ENCODE data around the gene TEX48. TPM values are rescaled to one million over a fixed set of nuclear protein-coding genes. Genes with fewer than 3 reads are reported as not detected.

Gene TEX48
- total and polyA plus RNA-seq, 2 donors (not counting 1 experiment from before 2014, with no cell fraction given), result not detected

- Histone ChIP-seq H3K79me2 (ENCODE audit: control insufficient read depth, insufficient read depth, low read length) (no peaks in the 10 kb centered on the region), H2AFZ (ENCODE audit: insufficient read depth, low read depth, low read length, poor library complexity, severe bottlenecking) (no peak overlapping the region), H3K27me3 (replicated peaks in 1 of 4; ENCODE audit: control extremely low read depth in 1 of 4, control insufficient read depth in 3 of 4, insufficient read depth in 4 of 4, low read length in 3 of 4) (peaks cover 0 to 15% (median 8%) of the 10 kb centered on the region in 4 experiments), H3K4me2 (replicated peaks; ENCODE audit: low read depth, low read length, poor library complexity, severe bottlenecking) (no peak overlapping the region), H4K20me1 (ENCODE audit: control insufficient read depth, insufficient read depth, low read length, poor library complexity, severe bottlenecking) (no peaks in the 10 kb centered on the region), H3K27ac (ENCODE audit: low read length in 2 of 2) (no peak overlapping the region), H3K4me3 (ENCODE audit: control extremely low read depth in 1 of 5, extremely low read depth in 1 of 5, insufficient read depth in 1 of 5, low read depth in 2 of 5, low read length in 4 of 5) (no peak overlapping the region), H3K9me3 (ENCODE audit: control extremely low read depth in 1 of 3, control insufficient read depth in 2 of 3, insufficient read depth in 1 of 3, low read length in 2 of 3) (no peaks in the 10 kb centered on the region), H3K9ac (ENCODE audit: low read length) (no peak overlapping the region), H3K36me3 (replicated peaks in 1 of 2; ENCODE audit: control extremely low read depth in 1 of 2, control insufficient read depth in 1 of 2, extremely low read depth in 1 of 2, insufficient read depth in 2 of 2, low read length in 1 of 2) (no peaks in the 10 kb centered on the region), H3K4me1 (ENCODE audit: control insufficient read depth in 2 of 2, insufficient read depth in 2 of 2, low read length in 2 of 2) (peaks cover 0 to 3% of the 10 kb centered on the region in 2 donors)
- POLR2A ChIA-PET, result no interaction called here
- H3K9me3 Mint-ChIP-seq (ENCODE audit: insufficient read depth), result no peaks in the 10 kb centered on the region
- CTCF ChIA-PET, result interaction anchor here (0.6 to 9.1 kb wide), 4 partner anchors 71 to 339 kb away, joined by 3 to 86 read pairs (median 4); no protein-coding TSS in a partner anchor
- H3K4me1 Mint-ChIP-seq, result peaks cover 2% of the 10 kb centered on the region
- H3K4me3 Mint-ChIP-seq, result no peak overlapping the region
- TF ChIP-seq CTCF (IDR thresholded peaks at IDR 0.05) (no peak), EZH2 (IDR thresholded peaks at IDR 0.05; ENCODE audit: borderline replicate concordance, insufficient read depth, low read depth, low read length, poor library complexity, severe bottlenecking) (no peak)
- no peak overlapping the region for H3K27ac Mint-ChIP-seq
- H3K27me3 Mint-ChIP-seq, result peaks cover 67% of the 10 kb centered on the region
- ATAC-seq (ENCODE audit: low read depth), result no peak
- intact Hi-C loops (cut with micrococcal nuclease), result no loop called here
- no CpG with 5 or more reads among the region's 4 CpGs for WGBS (ENCODE audit: insufficient coverage)
- DNase-seq, result no peak
These were observed 5.1 kb downstream of the TEX48 start for GRCh38 chr9:114676901-114677300.

DNA sequence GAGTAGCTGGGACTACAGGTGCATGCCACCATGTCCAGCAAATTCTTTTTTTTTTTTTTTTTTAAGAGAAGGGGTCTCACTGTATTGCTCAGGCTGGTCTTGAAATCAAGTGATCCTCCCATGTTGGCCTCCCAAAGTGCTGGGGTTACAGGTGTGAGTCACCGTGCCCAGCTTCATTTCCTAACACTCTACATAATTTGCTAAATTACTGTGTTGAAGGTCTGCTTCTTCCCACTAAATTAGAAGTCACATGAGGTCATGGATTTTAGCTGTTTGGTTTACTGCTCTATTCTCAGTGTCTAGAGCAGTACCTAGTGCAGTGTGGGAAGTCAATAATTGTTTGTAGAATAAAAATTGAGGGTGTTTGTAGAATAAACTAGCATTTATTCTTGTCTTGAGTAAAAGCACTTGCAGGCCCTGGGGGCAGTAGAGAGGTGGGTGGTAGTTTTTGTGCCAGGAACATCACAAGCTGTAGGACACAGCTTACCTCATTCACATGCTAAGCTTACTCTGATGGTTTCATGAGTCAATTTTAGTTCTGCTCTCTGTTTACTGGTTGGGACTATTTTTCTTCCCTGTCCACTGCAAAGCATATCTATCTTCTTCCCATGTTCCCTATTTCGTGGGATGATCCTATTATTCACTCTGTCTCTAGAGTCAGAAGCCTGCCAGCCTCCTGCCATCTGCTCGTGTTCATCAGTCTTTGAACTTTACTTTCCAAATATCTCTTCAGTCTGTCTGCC, 7.0 kb downstream of the TEX48 start:
- DNase-seq (no peak), ATAC-seq (ENCODE audit: low read depth) (no peak)
- Mint-ChIP-seq H3K9me3 (ENCODE audit: insufficient read depth) (no peaks in the 10 kb centered on the region), H3K27me3 (peaks cover 64% of the 10 kb centered on the region), H3K27ac (no peak overlapping the region), H3K4me1 (no peaks in the 10 kb centered on the region), H3K4me3 (no peak overlapping the region)
- H3K27ac ChIP-seq (ENCODE audit: low read length in 2 of 2), result no peak overlapping the region
- 87% methylated on average over 2 of the region's 3 CpGs for WGBS (ENCODE audit: insufficient coverage)
- intact Hi-C loops (cut with micrococcal nuclease), result no loop called here
- ChIA-PET CTCF (interaction anchor here (1.0 to 9.1 kb wide), 6 partner anchors 13 to 384 kb away, joined by 3 to 86 read pairs (median 3); no protein-coding TSS in a partner anchor), POLR2A (no interaction called here)
- H4K20me1 ChIP-seq (ENCODE audit: control insufficient read depth, insufficient read depth, low read length, poor library complexity, severe bottlenecking), result no peaks in the 10 kb centered on the region
- no peak overlapping the region for H3K4me3 ChIP-seq (ENCODE audit: control extremely low read depth in 1 of 5, extremely low read depth in 1 of 5, insufficient read depth in 1 of 5, low read depth in 2 of 5, low read length in 4 of 5)
- peaks cover 0 to 7% (median 3%) of the 10 kb centered on the region in 4 experiments for H3K27me3 ChIP-seq (replicated peaks in 1 of 4; ENCODE audit: control extremely low read depth in 1 of 4, control insufficient read depth in 3 of 4, insufficient read depth in 4 of 4, low read length in 3 of 4)
- no peak overlapping the region for H3K4me2 ChIP-seq (replicated peaks; ENCODE audit: low read depth, low read length, poor library complexity, severe bottlenecking)
- no peak overlapping the region for H2AFZ ChIP-seq (ENCODE audit: insufficient read depth, low read depth, low read length, poor library complexity, severe bottlenecking)
- no peak for TF ChIP-seq CTCF (IDR thresholded peaks at IDR 0.05)
- TF ChIP-seq EZH2 (IDR thresholded peaks at IDR 0.05; ENCODE audit: borderline replicate concordance, insufficient read depth, low read depth, low read length, poor library complexity, severe bottlenecking), result no peak
- no peak overlapping the region for H3K9ac ChIP-seq (ENCODE audit: low read length)
- no peaks in the 10 kb centered on the region for H3K9me3 ChIP-seq (ENCODE audit: control extremely low read depth in 1 of 3, control insufficient read depth in 2 of 3, insufficient read depth in 1 of 3, low read length in 2 of 3)
- no peaks in the 10 kb centered on the region for H3K79me2 ChIP-seq (ENCODE audit: control insufficient read depth, insufficient read depth, low read length)
- no peaks in the 10 kb centered on the region for H3K4me1 ChIP-seq (ENCODE audit: control insufficient read depth in 2 of 2, insufficient read depth in 2 of 2, low read length in 2 of 2)
- no peaks in the 10 kb centered on the region for H3K36me3 ChIP-seq (replicated peaks in 1 of 2; ENCODE audit: control extremely low read depth in 1 of 2, control insufficient read depth in 1 of 2, extremely low read depth in 1 of 2, insufficient read depth in 2 of 2, low read length in 1 of 2)
